NCI-H510A (cell line): ENCODE results near the gene PES1.
"Not testable (repeated sequence)": the region's sequence is repeated elsewhere in the genome, so short reads cannot be mapped to it uniquely, and the experiment has no call there.

ENCODE experiments used
- DNase-seq: peaks from one replicate; lab custom pipeline; 2025; lab: John Stamatoyannopoulos, UW

Gene PES1

DNA sequence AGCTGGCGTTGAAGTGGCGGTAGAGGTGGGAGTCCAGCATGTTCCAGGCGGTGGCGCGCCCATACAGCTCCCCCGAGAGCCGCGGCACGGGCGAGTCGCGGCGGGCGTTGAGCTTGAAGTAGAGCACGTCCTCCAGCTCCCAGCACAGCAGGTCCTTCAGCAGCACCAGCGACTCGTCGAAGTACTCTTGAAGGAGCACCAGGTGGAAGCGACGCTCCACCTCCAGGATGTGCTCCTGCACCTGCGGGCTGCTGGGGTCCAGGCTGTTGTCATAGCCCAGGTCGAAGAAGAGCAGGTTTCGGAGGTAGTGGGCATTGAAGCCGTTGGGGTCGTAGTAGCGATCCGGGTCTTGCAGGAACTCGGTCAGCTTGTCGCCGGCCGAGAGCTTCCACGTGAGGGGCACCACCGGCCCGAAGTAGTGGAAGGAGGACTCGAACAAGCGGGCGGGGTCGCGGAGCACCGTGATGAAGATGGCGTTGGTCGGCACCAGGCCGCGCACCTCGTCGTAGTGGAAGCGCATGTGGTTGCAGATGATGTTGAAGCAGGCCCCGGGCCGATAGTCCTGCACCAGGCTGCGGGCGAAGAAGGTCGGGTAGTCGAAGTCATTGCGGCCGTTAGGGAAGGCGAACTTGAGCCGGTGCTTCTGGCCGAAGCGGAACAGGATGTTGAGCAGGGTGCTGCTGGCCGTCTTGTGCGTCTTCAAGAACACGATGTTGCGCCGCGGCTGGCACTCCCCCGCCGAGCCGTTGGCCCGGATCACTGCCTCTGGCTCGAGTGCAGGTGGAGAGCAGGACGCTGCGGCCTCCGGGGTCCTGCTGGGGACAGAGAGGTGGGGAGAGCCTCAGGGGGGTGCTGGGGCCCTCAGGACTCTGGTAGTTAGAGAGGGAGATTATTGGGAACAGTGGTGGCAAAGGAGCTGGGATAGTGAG, 36.2 kb downstream of the PES1 start:
- DNase-seq = no peak

DNA sequence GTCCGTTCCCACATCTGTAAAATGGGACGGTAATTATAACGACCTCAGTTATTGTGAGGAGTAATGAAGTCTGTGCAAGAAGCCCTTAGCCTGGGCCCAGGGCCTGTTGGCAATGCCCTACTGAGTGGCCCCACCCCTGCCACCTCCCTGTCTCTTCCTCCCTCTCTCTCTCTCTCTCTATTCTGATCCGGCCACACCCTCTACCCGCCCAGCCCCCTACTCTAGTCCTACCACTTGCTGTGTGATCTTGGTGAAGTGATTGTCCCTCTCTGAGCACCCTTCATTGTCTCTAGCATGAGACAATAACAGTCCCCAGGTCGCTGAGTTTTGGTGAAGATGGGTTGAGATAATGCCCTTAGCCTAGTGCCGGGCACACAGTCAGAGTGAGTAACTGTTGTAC, 37.7 kb downstream of the PES1 start:
- DNase-seq = no peak

DNA sequence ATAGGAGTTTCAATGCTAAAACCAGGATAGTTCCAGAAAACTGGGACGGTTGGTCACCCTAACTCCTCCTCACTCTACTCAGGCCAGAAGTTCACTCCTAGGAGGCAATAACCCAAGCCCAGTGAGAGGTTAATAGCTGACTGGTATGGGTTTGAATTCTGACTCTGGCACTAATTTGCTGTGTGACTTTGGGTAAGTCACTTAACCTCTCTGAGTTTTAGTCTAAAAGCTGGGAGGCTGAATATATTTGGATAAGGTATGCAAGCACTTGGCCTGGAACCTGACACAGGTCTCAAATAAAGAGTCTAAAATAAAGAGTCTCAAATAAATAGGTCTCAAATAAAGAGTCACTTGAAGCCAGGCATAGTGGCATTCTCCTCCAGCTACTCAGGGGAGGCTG, 39.0 kb downstream of the PES1 start:
- DNase-seq = no peak

DNA sequence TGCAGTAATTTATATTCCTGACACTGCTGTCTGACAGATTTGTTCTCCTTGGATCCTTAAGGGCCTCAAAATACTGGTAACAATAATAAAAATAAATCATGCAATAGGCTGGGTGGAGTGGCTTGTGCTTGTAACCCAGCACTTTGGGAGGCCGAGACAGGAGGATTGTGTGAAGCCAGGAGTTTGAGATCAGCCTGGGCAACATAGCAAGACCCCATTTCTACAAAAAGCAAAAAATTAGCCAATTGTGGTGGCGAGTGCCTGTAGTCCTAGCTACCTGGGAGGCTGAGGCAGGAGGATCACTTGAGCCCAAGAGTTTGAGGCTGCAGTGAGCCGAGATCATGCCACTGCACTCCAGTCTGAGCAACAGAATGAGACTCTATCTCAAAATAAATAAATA, 39.9 kb downstream of the PES1 start:
- not testable (repeated sequence) for DNase-seq

DNA sequence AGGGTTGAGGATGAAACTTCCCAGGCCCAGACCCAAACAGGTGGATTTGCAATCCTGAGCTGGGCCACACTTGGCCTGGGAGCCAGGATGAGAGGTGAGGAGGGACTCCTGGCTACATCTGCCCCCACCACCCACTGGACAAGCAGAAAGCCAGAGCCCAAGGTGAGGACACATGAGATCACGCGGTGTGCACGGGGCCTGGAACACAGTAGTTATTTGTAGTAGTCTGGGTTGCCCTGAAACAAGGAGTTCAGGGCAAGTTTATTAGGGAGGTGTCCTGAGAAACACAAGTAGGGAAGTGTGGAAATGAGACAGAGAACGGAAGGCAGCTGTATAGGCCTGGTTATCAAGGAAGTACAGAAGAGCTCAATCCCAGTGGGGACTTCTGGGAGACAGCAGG, 44.5 kb downstream of the PES1 start:
- DNase-seq = no peak

DNA sequence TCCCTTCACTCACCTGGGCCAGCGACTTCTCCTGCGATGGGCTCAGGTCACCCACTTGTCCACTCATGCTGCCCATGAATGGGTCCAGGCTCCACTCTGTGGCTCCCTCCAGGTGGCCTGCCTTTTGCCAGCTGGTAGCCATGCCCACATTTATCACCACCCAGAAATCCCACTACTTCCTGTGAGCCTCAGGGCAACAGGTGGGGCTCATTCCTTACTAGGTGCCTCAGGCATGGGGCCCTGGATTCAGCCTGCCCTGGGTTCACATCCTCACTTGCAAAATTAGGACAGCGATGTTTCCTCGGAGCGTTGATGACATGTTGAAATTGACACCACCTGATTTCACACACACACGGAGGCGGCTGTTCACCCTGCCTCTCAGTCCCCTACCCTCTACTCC, 45.1 kb downstream of the PES1 start, which contains the start of gene SEC14L6:
SEC14L6 (minus strand) TSS at position 126 of the 400 bp plus-strand sequence; CDS start at position 67, 59 bp downstream.
- DNase-seq = no peak

DNA sequence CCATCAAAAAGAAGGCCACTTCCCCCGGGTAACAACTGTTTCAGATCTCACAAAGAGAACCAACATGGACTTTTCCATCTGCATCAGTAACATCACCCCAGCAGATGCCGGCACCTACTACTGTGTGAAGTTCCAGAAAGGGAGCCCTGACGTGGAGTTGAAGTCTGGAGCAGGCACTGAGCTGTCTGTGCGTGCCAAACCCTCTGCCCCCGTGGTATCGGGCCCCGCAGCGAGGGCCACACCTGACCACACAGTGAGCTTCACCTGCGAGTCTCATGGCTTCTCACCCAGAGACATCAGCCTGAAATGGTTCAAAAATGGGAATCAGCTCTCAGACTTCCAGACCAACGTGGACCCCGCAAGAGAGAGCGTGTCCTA, 48.9 kb downstream of the PES1 start:
- no peak for DNase-seq

DNA sequence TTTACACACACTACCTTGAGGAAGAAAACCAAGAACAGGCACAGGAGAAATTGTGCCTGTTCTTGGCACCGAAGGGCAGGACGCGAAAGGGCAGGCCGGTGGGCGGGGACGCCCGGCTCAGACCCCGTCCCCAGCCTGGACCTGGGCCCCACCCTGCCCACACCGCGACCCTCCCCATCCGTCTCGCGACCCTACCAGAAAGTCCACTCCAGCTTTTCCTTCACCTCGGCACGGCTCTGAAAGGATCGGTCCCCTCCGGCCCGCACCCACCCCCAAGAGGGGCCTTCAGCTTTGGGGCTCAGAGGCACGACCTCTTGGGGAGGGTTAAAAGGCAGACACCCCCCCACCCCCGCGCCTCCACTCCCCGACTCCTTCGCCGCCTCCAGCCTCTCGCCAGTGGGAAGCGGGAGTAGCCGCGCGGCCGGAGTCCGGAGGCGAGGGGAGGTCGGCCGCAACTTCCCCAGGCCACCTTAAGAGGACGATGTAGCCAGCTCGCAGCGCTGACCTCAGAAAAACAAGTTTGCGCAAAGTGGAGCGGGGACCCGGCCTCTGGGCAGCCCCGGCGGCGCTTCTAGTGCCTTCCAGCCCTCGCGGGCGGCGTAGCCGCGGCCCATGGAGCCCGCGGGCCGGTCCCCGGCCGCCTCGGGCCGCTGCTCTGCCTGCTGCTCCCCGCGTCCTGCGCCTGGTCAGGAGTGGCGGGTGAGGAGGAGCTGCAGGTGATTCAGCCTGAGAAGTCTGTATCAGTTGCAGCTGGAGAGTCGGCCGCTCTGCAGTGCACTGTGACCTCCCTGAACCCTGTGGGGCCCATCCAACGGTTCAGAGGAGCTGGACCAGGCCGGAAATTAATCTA, 49.5 kb downstream of the PES1 start:
- no peak for DNase-seq

DNA sequence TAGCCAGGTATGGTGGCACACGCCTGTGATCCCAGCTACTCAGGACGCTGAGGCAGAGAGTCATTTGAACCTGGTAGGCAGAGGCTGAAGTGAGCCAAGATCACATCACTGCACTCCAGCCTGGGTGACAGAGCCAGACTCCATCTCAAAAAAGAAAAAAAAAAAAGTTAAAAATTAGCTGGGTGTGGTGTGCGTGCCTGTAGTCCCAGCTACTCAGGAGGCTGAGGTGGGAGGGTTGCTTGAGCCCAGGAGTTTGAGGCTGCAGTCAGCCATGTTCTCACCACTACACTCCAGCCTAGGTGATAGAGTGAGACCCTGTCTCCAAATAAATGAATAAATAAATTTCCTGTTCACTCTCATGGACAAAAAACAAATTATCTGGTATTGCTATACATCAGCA, 50.2 kb downstream of the PES1 start:
- DNase-seq = not testable (repeated sequence)

DNA sequence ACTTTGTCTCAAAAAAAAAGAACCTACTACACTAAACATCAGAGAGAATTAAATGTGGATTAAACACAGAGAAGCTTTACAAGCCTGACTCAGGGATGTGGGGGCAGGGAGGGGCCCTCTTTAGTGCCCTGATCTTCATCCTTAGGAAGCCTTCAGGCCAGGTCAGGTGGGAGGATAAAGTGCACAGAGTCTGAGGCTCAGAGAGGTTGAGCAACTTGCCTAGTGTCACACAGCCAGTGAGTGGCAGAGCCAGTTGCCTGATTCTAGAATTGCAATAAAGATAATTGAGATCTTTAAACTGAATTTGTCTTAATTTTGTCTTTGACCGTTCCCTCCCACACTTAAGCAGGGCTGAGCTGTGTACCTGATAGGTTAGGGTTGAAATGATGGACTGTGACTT, 52.3 kb downstream of the PES1 start:
- no peak for DNase-seq

DNA sequence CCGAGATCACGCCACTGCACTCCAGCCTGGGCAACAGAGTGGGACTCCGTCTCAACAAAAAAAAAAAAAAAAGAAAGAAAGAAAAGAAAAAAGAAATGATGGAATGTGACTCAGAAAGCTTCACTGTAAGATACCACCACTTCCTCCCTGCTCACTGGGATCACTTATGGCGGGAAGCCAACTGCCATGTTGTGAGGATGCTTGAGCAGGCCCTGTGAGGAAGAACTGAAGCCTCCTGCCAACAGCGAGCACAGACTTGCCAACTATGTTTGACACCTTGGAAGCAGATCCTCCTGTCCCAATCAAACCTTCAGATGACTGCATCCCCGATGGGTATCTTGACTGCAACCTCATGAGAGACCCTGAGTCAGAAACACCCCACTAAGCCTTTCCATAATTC, 53.4 kb downstream of the PES1 start:
- no peak for DNase-seq

DNA sequence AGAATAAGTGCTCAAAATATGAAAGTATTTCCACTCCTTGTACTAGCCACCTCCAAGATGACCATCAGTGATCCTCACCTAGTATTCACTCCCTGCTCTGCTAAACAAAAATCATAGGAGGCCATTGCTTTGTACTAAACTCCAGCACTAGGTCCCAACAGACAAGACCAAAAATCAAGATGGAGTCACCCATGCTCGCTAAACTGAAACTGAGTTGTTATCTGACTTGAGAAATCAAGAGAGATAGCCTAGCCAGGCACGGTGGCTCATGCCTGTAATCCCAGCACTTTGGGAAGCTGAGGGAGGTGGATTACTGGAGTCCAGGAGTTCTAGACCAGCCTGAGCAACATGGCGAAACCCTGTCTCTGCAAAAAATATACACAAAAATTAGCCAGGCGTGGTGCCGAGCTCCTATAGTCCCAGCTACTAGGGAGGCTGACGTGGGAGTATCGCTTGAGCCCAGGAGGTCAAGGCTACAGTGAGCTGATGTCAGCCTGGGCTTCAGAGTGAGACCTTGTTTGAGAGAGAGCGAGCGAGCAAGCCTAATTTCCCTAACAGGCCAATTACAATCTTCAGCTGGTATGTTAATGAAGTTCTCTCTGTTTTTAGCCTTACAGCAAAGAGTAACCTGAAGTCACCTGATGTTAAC, 54.5 kb downstream of the PES1 start:
- DNase-seq = no peak

DNA sequence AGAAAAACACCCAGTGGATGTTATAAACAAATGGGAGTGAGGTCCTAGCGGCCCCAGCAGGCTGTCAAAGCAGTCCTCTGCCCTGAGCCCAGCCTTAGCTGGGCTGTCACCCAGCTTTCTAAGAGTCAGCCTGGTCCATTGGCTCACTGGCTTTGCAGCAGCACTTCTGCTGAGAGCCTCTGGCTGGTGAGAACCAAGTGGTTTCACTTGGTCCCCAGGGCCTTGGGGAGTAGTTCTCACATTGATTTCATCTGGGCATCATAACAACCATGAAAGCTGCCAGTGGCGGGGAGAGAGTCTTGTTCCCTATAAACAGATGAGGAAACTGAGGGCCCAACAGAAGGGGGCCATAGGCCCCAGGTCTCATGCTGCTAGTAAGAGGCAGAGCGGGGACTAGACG, 56.5 kb downstream of the PES1 start:
- no peak for DNase-seq

DNA sequence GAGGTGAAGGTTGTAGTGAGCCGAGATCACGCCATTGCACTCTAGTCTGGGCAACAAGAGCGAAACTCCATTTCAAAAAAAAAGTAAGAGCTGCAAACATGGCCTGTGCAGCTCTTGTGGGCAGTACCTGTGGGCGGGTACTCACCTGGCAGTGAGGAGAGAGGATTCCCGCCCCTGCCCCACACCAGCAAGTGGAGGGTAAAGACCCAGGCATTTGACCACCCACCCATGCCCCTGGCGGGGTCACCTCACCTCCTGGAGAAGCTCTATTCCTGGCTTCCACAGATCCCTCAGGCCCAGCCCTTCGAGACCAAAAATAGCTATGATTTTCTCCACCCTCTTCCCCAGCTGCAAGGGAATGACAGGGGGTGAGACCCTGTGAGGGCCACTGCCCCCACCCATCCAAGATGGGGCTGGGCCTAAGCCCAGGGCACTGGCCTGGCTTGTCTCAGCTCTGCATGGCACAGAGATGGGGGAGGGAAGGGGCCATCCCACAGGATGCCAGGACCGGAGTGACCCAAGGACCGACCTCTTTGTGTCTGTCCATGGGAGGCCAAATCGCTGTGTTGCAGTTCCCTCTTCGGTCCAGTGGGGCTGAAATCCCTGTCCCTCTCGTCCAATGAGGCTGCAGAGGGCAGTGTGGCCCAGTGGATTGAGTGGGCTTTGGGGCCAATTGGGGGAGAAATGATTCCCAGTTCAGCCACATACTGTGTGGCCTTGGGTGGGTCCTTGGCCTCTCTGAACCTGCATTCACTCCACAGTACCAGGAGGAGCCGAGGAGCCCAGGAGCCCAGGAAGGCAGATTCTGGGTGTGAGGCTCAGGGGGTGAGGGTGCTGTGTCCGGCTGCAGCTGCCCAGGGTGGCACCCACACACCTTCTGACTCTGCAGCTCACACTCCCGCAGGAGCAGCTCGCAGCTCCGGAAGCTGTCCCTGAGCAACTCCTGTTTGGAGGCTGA, 59.8 kb downstream of the PES1 start:
- no peak for DNase-seq

DNA sequence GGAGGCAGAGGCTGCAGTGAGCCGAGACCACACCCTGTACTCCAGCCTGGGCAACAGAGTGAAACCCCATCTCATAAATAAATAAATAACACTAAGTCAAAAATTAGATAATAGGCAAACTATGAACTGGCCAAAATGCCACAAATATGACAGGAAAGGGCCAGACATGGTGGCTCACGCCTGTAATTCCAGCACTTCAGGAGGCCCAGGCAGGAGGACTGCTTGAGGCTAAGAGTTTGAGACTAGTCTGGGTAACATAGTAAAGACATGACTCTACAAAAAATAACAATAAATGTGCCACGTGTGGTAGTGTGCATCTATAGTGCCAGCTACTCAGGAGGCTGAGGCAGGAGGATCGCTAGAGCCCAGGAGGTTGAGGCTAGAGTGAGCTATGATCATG, 65.1 kb downstream of the PES1 start:
- no peak for DNase-seq
